Measurements from ENCODE around the gene HOMER3. TPM values are rescaled to one million over a fixed set of nuclear protein-coding genes. Genes with fewer than 3 reads are reported as not detected.

Gene HOMER3
- total and polyA plus RNA-seq, 2 of the 13 experiments (the other 11 are each of a cell fraction or from before 2014, with no cell fraction given) = 21.3 to 27.3 TPM

DNA sequence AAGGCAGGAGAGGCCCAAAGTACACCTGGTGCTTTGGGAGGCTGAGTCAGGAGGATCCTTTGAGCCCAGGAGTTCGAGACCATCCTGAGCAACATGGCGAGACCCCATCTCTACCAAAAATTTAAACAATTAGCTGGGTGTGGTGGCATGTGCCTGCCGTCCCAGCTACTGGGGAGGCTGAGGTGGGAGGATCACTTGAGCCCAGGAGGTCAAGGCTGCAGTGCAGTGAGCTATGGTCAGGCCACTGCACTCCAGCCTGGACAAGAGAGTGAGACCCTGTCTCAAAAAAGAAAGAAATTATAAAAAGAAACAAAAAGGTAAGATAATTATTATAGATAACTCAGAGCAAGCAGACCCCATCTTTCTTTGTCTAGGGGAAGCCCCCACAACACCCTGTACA is 1.9 kb downstream of the HOMER3 start:
- BruUV-seq (replicated peaks) = TSS peak; percentile 65
- in situ Hi-C loops (cut with HindIII; ENCODE audit: extremely low pct_ligation_motif_present, low pct_unique_long_range_greater_than_20kb) = no loop called here
- Histone ChIP-seq H3K4me1 (ENCODE audit: insufficient read depth, low read length) (peaks cover 50% of the 10 kb centered on the region), H4K20me1 (ENCODE audit: insufficient read depth, low read length) (no peaks in the 10 kb centered on the region), H3K4me3 (replicated peaks in 1 of 3; ENCODE audit: insufficient read depth in 1 of 3, low read depth in 2 of 3, low read length in 3 of 3) (no peak overlapping the region), H3K36me3 (replicated peaks in 1 of 2; ENCODE audit: control insufficient read depth in 1 of 2, insufficient read depth in 2 of 2, low read length in 2 of 2) (peaks cover 0 to 1% of the 10 kb centered on the region in 2 experiments; a peak in 2 of 5 replicates), H3K27ac (ENCODE audit: extremely low read length, insufficient read depth, low read length) (no peak overlapping the region), H3K9me3 (ENCODE audit: low read length) (no peaks in the 10 kb centered on the region), H3K27me3 (ENCODE audit: control insufficient read depth in 1 of 2, insufficient read depth in 2 of 2, low read length in 2 of 2) (no peaks in the 10 kb centered on the region), H3K4me2 (ENCODE audit: low read depth, low read length) (peak overlapping the region; percentile 90; the same call in 1 of the 2 replicates), H3K79me2 (ENCODE audit: insufficient read depth, low read length) (no peaks in the 10 kb centered on the region), H2AFZ (ENCODE audit: low read length) (no peak overlapping the region), H3K9ac (ENCODE audit: insufficient read depth, low read depth, low read length) (no peak overlapping the region)
- ChIA-PET POLR2A (interaction anchor here (1.5 to 2.8 kb wide), 2 partner anchors 11 to 20 kb away, joined by 4 to 17 read pairs; partner anchors contain the start of genes COPE and DDX49), CTCF (ENCODE audit: low intra/inter-chr PET ratio, low total read pairs) (no interaction called here)
- ATAC-seq = no peak
- TF ChIP-seq ZNF335 (CRISPR knock-in tag; IDR thresholded peaks at IDR 0.05) (no peak), ZNF121 (CRISPR knock-in tag; IDR thresholded peaks at IDR 0.05) (peak; percentile 80)
- TF ChIP-seq, protein P1, sequence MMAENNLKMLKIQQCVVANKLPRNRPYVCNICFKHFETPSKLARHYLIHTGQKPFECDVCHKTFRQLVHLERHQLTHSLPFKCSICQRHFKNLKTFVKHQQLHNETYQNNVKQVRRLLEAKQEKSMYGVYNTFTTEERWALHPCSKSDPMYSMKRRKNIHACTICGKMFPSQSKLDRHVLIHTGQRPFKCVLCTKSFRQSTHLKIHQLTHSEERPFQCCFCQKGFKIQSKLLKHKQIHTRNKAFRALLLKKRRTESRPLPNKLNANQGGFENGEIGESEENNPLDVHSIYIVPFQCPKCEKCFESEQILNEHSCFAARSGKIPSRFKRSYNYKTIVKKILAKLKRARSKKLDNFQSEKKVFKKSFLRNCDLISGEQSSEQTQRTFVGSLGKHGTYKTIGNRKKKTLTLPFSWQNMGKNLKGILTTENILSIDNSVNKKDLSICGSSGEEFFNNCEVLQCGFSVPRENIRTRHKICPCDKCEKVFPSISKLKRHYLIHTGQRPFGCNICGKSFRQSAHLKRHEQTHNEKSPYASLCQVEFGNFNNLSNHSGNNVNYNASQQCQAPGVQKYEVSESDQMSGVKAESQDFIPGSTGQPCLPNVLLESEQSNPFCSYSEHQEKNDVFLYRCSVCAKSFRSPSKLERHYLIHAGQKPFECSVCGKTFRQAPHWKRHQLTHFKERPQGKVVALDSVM (CRISPR knock-in tag; IDR thresholded peaks at IDR 0.05) = peak; percentile 83
- intact Hi-C loops (cut with micrococcal nuclease; ENCODE audit: unreplicated experiment) = no loop called here
- DNase-seq (ENCODE audit: low spot score) = no peak
- 90% methylated on average over 3 of the region's 3 CpGs for WGBS (ENCODE audit: low lambda C conversion rate)
- no peak for FAIRE-seq

DNA sequence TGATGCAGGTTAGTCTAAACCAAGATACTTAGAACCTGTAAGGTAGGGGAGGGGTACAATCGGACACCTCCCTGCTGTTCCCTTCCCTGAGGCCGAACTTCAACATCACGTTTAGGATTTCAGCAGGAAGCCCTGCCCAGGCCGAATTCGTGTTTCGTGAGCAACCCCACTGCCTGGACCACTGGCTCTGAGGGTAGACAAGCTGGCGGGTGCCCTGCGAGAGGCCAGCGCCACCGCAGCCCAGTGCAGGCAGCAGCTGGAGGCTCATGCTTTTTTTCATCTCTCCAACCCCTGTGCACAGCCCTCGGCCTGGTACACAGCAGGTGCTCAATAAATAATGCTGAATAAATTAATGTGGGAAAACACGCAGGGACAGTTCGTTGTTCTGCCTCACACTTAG is 7.7 kb downstream of the HOMER3 start:
- Histone ChIP-seq H3K79me2 (ENCODE audit: insufficient read depth, low read length) (no peaks in the 10 kb centered on the region), H3K27ac (ENCODE audit: extremely low read length, insufficient read depth, low read length) (no peak overlapping the region), H2AFZ (ENCODE audit: low read length) (no peak overlapping the region), H3K27me3 (ENCODE audit: control insufficient read depth in 1 of 2, insufficient read depth in 2 of 2, low read length in 2 of 2) (no peaks in the 10 kb centered on the region), H3K4me1 (ENCODE audit: insufficient read depth, low read length) (peaks cover 3% of the 10 kb centered on the region; the same call in 1 of the 2 replicates), H3K4me3 (replicated peaks in 1 of 3; ENCODE audit: insufficient read depth in 1 of 3, low read depth in 2 of 3, low read length in 3 of 3) (no peak overlapping the region), H3K36me3 (replicated peaks in 1 of 2; ENCODE audit: control insufficient read depth in 1 of 2, insufficient read depth in 2 of 2, low read length in 2 of 2) (peaks cover 4 to 6% of the 10 kb centered on the region in 2 experiments; a peak in 3 of 5 replicates), H3K4me2 (ENCODE audit: low read depth, low read length) (no peak overlapping the region), H4K20me1 (ENCODE audit: insufficient read depth, low read length) (no peaks in the 10 kb centered on the region), H3K9ac (ENCODE audit: insufficient read depth, low read depth, low read length) (no peak overlapping the region), H3K9me3 (ENCODE audit: low read length) (no peaks in the 10 kb centered on the region)
- no peak for ATAC-seq
- CTCF ChIA-PET (ENCODE audit: low intra/inter-chr PET ratio, low total read pairs) = no interaction called here
- DNase-seq (ENCODE audit: low spot score) = no peak
- BruUV-seq (replicated peaks) = no TSS peak
- FAIRE-seq = no peak
- in situ Hi-C loops (cut with HindIII; ENCODE audit: extremely low pct_ligation_motif_present, low pct_unique_long_range_greater_than_20kb) = no loop called here
- intact Hi-C loops (cut with micrococcal nuclease; ENCODE audit: unreplicated experiment) = no loop called here
- POLR2A ChIA-PET = no interaction called here
- WGBS (ENCODE audit: low lambda C conversion rate) = 97% methylated on average over 13 of the region's 13 CpGs
- TF ChIP-seq, protein P2, sequence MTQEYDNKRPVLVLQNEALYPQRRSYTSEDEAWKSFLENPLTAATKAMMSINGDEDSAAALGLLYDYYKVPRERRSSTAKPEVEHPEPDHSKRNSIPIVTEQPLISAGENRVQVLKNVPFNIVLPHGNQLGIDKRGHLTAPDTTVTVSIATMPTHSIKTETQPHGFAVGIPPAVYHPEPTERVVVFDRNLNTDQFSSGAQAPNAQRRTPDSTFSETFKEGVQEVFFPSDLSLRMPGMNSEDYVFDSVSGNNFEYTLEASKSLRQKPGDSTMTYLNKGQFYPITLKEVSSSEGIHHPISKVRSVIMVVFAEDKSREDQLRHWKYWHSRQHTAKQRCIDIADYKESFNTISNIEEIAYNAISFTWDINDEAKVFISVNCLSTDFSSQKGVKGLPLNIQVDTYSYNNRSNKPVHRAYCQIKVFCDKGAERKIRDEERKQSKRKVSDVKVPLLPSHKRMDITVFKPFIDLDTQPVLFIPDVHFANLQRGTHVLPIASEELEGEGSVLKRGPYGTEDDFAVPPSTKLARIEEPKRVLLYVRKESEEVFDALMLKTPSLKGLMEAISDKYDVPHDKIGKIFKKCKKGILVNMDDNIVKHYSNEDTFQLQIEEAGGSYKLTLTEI (CRISPR knock-in tag; conservative IDR thresholded peaks at IDR 0.05) = no peak
- TF ChIP-seq YEATS2 (CRISPR knock-in tag; IDR thresholded peaks at IDR 0.05; ENCODE audit: borderline replicate concordance) = no peak
- no peak for TF ChIP-seq REXO4 (CRISPR knock-in tag; IDR thresholded peaks at IDR 0.05; ENCODE audit: borderline replicate concordance)
- no peak for TF ChIP-seq SIX4 (CRISPR knock-in tag; IDR thresholded peaks at IDR 0.05)
- TF ChIP-seq FOXP1 (IDR thresholded peaks at IDR 0.05) = no peak
- TF ChIP-seq FOXP1 (CRISPR knock-in tag; IDR thresholded peaks at IDR 0.05) = no peak
- TF ChIP-seq KLF9 (CRISPR knock-in tag; IDR thresholded peaks at IDR 0.05; ENCODE audit: low read depth) = no peak
- no peak for TF ChIP-seq BHLHE40 (IDR thresholded peaks at IDR 0.05; ENCODE audit: low read length)
- TF ChIP-seq, protein P3, sequence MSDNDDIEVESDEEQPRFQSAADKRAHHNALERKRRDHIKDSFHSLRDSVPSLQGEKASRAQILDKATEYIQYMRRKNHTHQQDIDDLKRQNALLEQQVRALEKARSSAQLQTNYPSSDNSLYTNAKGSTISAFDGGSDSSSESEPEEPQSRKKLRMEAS (IDR thresholded peaks at IDR 0.05) = no peak
- TF ChIP-seq TAF1 (CRISPR knock-in tag; IDR thresholded peaks at IDR 0.05) = no peak
- no peak for TF ChIP-seq ZNF879 (CRISPR knock-in tag; IDR thresholded peaks at IDR 0.05)
- TF ChIP-seq ZNF468 (CRISPR knock-in tag; IDR thresholded peaks at IDR 0.05) = no peak
- TF ChIP-seq ZNF331 (CRISPR knock-in tag; IDR thresholded peaks at IDR 0.05) = no peak
- no peak for TF ChIP-seq ZNF619 (CRISPR knock-in tag; IDR thresholded peaks at IDR 0.05)
- no peak for TF ChIP-seq AGO1 (IDR thresholded peaks at IDR 0.05; ENCODE audit: low read depth, low read length, poor library complexity, severe bottlenecking)
